HL-60/S4 treated with retinoic acid at 250 ng/mL for 4 days and 3 days (cell line): ENCODE measurements around the gene FAM117B.
"Not testable (repeated sequence)": the region's sequence is repeated elsewhere in the genome, so short reads cannot be mapped to it uniquely, and the experiment has no call there.

Experiments
- in situ Hi-C: fragments of 300-500 bp; cut with MboI; formaldehyde crosslinking; loops from 2 replicates; pipeline ENCODE4 v1.7.0; 2022; ENCODE audit warnings: low sequenced_read_pairs

FAM117B gene

GRCh38 chr2:202756598-202756997, 121.8 kb downstream of the FAM117B start:
- in situ Hi-C loops = no loop called here

- in situ Hi-C loops = no loop called here
Observed at GRCh38 chr2:202757339-202757738, 122.6 kb downstream of the FAM117B start.

DNA sequence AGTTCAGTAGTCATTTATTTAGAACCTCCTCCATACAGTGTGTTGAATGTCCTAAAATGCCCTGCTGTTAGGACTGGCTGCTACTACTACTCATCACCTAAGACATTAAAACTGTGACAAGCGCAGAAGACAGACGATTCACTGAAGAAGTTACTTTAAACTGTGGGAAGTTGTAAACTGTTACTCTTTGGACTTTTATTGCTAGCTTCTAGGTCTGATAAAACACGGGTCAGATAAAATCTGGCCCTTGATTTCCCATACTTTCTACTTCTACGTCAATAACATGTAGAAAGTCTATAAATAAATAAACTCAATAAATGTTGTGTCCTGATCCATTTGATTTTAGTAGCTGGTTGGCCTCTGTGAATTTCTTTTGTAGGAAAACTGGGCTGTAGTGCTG, 123.4 kb downstream of the FAM117B start:
- in situ Hi-C loops = no loop called here

- in situ Hi-C loops = no loop called here
Observed at GRCh38 chr2:202758604-202759003, 123.8 kb downstream of the FAM117B start.

GRCh38 chr2:202760848-202761247, 126.1 kb downstream of the FAM117B start:
- in situ Hi-C loops = no loop called here

- in situ Hi-C loops = no loop called here
Observed at GRCh38 chr2:202762556-202762955, 127.8 kb downstream of the FAM117B start.

GRCh38 chr2:202763916-202764315, 129.1 kb downstream of the FAM117B start:
- in situ Hi-C loops = no loop called here

- in situ Hi-C loops = no loop called here
Observed at GRCh38 chr2:202764991-202765390, 130.2 kb downstream of the FAM117B start.

- in situ Hi-C loops = no loop called here
Observed at GRCh38 chr2:202765436-202765835, 130.7 kb downstream of the FAM117B start.

DNA sequence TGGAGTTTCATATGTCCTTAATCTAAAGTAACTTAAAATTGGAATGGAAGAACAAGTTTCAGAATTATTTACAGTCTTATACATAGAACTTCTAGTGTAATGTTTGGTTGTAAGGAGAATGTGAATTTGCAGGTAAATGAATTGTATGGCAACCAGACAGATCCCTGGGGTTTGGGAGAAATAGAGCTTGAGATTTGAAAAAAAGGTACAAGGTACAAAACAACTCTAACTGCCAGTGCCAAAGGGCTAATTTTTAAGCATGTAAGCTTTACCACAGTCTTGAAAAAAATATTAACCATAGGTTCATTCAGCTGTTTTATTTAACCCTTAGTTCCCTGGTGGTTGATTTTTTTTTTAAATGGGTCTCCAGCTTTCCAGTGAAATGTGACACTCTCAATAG, 133.5 kb downstream of the FAM117B start:
- in situ Hi-C loops = no loop called here

GRCh38 chr2:202769201-202769600, 134.4 kb downstream of the FAM117B start:
- in situ Hi-C loops = no loop called here

GRCh38 chr2:202771336-202771735, 136.6 kb downstream of the FAM117B start:
- in situ Hi-C loops = no loop called here

DNA sequence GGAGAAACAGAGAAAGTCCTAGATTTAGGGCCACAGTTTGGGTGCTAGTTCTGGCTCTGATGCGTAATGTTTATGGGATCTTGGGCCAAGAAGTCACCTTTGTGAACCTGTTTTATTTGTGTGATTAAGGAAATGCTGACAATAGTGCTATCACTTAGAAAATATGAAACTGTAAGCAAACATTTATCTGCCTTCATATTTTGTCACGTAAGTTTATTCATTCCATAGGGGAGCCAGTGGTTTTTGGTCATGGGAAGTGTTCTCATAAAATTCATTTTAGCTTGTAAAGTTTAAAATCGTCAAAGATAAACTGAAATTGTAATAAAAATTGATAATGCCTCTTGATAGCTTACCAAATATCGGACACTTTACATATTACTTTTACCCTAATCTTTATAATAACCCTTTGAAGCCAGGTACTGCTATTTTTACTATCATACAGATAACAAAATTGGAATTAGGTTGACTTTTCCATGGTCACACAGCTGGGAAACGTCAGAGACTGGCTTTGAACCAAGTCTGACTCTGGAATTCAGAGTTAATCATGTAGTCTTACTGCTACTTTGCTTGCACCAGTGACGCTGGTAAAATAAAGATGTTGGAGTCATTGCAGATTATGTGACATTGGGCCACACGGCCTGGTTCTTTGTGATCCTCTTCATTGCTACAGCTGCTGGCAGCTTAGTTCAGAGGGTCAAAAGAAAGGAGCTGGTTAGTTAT, 137.1 kb downstream of the FAM117B start:
- in situ Hi-C loops = no loop called here

DNA sequence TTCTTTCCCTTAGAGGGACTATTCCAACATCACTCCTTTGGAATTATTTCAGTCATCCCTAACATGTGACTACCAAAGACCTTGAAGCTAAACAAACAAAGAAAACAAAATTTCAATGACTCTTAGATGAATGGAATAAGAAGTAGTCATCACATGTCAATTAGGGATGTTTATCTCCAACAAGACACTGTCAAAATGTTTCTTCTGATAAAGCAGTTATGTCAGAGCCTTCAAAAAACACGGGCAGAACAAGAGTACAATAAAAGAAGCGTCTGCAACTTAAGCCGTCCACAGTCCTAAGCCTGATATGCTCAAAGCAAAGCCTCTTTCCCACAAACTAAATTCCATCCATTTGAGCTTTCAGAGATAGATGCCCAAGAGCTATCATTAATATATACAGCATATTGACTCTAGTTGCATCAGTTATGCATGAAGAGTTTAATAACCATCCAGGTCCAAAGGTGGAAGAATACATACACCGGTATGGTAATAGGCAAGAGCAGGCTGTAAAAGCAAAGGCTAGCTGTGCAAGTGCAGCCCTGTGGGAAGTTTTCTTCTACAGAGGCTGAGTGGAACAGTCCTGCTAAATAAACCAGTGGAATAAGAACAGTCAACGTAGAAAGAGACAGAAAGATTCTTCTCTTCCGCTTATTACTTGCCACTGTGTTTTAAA, 138.7 kb downstream of the FAM117B start:
- in situ Hi-C loops = no loop called here

DNA sequence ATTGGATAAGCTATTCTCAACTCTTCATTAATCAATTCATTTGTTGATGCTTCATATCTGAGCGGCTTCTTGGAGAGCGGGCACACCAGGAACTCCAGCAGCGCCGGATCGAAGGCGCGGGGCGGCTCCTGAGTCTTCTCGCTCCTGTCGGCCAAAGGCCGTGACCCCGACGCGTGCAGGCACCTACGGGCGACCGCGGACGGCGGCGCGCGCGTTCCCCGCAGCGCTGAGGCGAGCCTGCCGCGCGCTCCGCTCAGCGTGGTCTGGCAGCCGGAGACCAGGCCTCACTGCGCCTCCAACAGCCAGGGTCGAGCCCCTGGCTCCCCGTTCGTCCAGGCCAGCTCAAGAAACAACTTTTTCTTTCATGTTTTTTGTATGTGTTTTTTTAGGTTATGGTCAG, 139.3 kb downstream of the FAM117B start:
- in situ Hi-C loops = no loop called here

GRCh38 chr2:202778217-202778616, 143.4 kb downstream of the FAM117B start:
- in situ Hi-C loops = no loop called here

DNA sequence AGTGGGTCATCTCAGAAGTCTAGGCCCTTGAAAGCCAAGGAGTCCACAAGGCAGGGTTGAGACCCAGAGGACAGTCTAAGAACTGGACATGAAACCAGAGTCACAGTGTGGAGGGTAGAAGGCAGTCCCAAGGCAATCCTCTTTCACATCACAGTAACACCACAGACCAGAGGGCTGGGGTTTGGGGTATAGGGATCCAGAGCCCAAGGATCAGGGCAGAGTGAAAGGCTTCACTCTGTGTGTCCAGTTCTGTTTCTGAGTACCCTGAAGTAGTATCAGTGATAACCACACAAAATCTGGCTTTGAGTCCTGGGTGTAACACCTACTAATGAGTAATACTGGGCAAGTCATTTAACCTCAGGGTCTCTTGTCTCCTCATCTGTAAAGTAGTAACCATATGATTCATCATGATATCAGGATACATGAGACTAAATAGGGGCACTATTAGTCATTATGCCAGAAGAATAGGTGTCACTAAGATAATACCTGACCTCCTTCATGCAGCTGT, 145.8 kb downstream of the FAM117B start:
- in situ Hi-C loops = no loop called here

DNA sequence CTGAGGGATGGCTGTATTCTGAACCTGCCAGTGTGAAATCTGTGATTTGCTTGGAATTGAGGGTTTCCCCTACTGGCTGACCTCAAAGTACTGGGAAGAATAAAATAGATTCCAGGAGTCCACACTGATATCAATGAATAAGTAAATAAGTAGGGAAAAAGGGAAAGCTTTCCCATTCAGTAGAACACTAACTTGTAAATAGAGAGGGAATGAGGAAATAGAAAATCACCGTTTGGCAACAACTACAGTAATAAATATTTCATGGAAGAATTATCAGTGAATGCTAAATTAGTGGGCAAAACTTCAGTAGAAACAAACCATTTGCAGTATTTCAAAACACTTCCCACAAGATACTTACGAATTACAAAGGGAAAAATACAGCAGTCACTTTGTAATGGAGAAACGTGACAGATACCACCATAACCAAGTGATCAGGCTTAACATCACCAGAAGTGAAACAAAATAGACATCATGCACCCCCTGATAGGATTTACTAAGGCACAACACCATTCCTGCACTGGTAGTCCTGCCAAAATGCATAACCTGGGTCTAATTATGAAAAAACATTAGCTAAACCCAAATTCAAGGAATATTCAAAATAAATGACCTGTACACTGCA, 148.3 kb downstream of the FAM117B start:
- in situ Hi-C loops = no loop called here

DNA sequence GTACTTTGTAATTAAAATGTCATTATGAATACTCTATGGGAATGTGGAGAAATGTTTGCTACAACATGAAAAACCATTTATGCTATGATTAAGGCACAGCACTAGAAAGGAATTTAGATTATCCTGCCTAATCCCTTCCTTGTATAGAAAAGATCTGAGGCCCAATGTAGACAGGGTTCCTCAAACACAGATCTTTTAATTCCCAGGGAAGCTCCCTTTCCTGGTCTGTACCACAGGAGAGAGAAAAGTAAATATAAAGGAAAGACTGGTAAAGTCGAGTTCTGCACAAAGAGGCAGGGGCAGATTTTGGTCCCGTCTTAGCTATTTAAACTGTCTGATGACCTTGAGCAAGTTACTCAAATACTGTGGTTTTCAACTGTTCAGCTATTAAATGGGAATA, 152.1 kb downstream of the FAM117B start:
- in situ Hi-C loops = no loop called here

- in situ Hi-C loops = no loop called here
Observed at GRCh38 chr2:202790676-202791075, 155.9 kb downstream of the FAM117B start.

DNA sequence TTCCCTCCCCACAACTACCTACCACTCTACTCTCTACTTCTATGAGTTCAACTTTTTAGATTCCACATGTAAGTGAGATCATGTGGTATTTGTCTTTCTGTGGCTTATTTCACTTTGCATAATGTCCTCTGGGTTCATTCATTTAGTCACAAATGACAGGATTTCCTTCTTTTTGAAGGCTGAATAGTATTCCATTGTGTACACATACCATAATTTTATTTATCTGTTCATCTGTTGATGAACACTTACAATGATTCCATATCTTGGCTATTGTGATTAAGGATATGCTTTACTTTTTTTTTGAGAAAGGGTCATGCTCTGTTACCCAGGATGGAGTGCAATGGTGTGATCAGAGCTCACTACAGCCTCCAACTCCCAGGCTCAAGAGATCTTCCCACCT, 163.2 kb downstream of the FAM117B start:
- in situ Hi-C loops = no loop called here

DNA sequence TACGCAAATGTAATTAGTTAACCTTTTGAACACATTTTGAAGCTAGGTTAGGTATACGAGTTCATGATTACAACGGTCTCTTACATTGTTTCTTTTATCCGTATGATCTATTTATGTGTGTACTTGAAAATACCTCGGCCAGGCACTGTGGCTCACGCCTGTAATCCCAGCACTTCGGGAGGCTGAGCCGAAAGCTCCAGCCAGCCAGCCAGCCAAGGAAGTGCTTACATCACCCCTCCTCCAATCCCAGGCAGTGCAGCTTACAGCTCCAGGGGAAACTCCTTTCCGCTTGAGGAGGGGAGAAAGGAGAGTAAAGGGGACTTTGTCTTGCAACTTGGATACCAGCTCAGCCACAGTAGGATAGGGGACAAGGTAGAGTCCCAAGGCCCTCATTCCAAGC, 171.1 kb downstream of the FAM117B start:
- in situ Hi-C loops = not testable (repeated sequence)
